Chondrocyte (in vitro differentiated cells): ENCODE results near the gene SGCA. TPM values are rescaled to one million over a fixed set of nuclear protein-coding genes. Genes with fewer than 3 reads are reported as not detected.

ENCODE experiments used
- DNase-seq: peaks from one replicate; pipeline ENCODE4 v3.0.0; 2021; ENCODE audit warnings: mixed read lengths, low spot score
- H3K27ac Mint-ChIP-seq: one replicate; pipeline ENCODE4 v1.8.0; 2021; ENCODE audit warnings: mild to moderate bottlenecking, moderate library complexity, mixed read lengths; ENCODE audit not compliant: unreplicated experiment
- H3K27me3 Mint-ChIP-seq: 2 replicates; pipeline ENCODE4 v1.8.0; 2021; ENCODE audit warnings: low read depth, mixed read lengths
- H3K36me3 Mint-ChIP-seq: 2 replicates; pipeline ENCODE4 v1.8.0; 2021; ENCODE audit warnings: low read depth, mixed read lengths
- H3K4me1 Mint-ChIP-seq: 2 replicates; pipeline ENCODE4 v1.8.0; 2021; ENCODE audit warnings: low read depth, mild to moderate bottlenecking, mixed read lengths
- H3K4me3 Mint-ChIP-seq: one replicate; pipeline ENCODE4 v1.8.0; 2021; ENCODE audit warnings: mild to moderate bottlenecking, moderate library complexity, mixed read lengths; ENCODE audit not compliant: unreplicated experiment
- H3K9me3 Mint-ChIP-seq: 2 replicates; pipeline ENCODE4 v1.8.0; 2021; ENCODE audit warnings: low read depth, mixed read lengths
- CTCF ChIP-seq: fragments of 200-600 bp; sonication (generic); IDR thresholded peaks from 2 replicates; pipeline ENCODE4 v1.5.0; 2021; ENCODE audit warnings: antibody characterized with exemption, mild to moderate bottlenecking, moderate library complexity
- total RNA-seq: library from RNA; stranded (reverse); gene quantifications from 3 replicates; pipeline ENCODE4 v1.2.1, GENCODE V29; 2021

SGCA gene
- total RNA-seq, 1 donor from 2014 or later, result 1.3 TPM

GRCh38 chr17:50163843-50164696, 1.7 kb upstream of the SGCA start:
- peaks cover 23% of the 10 kb centered on the region for H3K4me1 Mint-ChIP-seq
- no peak overlapping the region for H3K4me3 Mint-ChIP-seq
- H3K27ac Mint-ChIP-seq, result no peak overlapping the region
- H3K27me3 Mint-ChIP-seq, result no peaks in the 10 kb centered on the region
- no peak for TF ChIP-seq CTCF
- no peaks in the 10 kb centered on the region for H3K9me3 Mint-ChIP-seq
- H3K36me3 Mint-ChIP-seq, result no peaks in the 10 kb centered on the region
- no peak for DNase-seq

- no peaks in the 10 kb centered on the region for H3K9me3 Mint-ChIP-seq
- H3K27me3 Mint-ChIP-seq, result no peaks in the 10 kb centered on the region
- H3K36me3 Mint-ChIP-seq, result no peaks in the 10 kb centered on the region
- no peak overlapping the region for H3K4me3 Mint-ChIP-seq
- no peak for DNase-seq
- TF ChIP-seq CTCF, result no peak
- no peak overlapping the region for H3K27ac Mint-ChIP-seq
- peaks cover 28% of the 10 kb centered on the region for H3K4me1 Mint-ChIP-seq
Measured at GRCh38 chr17:50164697-50164988, 1.2 kb upstream of the SGCA start.

GRCh38 chr17:50165066-50165465, 739 bp upstream of the SGCA start:
- no peak overlapping the region for H3K4me3 Mint-ChIP-seq
- no peak for DNase-seq
- peak overlapping the region; percentile 74 for H3K27ac Mint-ChIP-seq
- no peaks in the 10 kb centered on the region for H3K27me3 Mint-ChIP-seq
- no peak for TF ChIP-seq CTCF
- no peaks in the 10 kb centered on the region for H3K36me3 Mint-ChIP-seq
- H3K9me3 Mint-ChIP-seq, result no peaks in the 10 kb centered on the region
- peaks cover 33% of the 10 kb centered on the region for H3K4me1 Mint-ChIP-seq

GRCh38 chr17:50165466-50165865, 339 bp upstream of the SGCA start:
- no peak for DNase-seq
- Mint-ChIP-seq H3K36me3 (no peaks in the 10 kb centered on the region), H3K27ac (peak overlapping the region; percentile 74), H3K4me1 (peaks cover 33% of the 10 kb centered on the region), H3K4me3 (no peak overlapping the region), H3K9me3 (no peaks in the 10 kb centered on the region), H3K27me3 (no peaks in the 10 kb centered on the region)
- TF ChIP-seq CTCF, result no peak

GRCh38 chr17:50166518-50167181, 845 bp downstream of the SGCA start:
- H3K36me3 Mint-ChIP-seq, result peaks cover 3% of the 10 kb centered on the region
- peaks cover 29% of the 10 kb centered on the region for H3K4me1 Mint-ChIP-seq
- no peaks in the 10 kb centered on the region for H3K27me3 Mint-ChIP-seq
- TF ChIP-seq CTCF, result no peak
- H3K27ac Mint-ChIP-seq, result no peak overlapping the region
- no peaks in the 10 kb centered on the region for H3K9me3 Mint-ChIP-seq
- no peak overlapping the region for H3K4me3 Mint-ChIP-seq
- DNase-seq, result no peak
